Small intestine (tissue), 7 donors: ENCODE measurements around the gene RAB11FIP3. TPM values are rescaled to one million over a fixed set of nuclear protein-coding genes. Genes with fewer than 3 reads are reported as not detected.
A peak's percentile ranks its signal among the peaks of the same experiment; 100 is the strongest.

Source experiments
- DNase-seq, 2 donors: peaks; one replicate each; pipeline versions ENCODE4 v3.0.0 to v3.0.0-alpha.2; 2013
- FAIRE-seq: peaks from 2 replicates; lab custom pipeline; 2012; peaks lifted over from hg19 to GRCh38; lab: Jason Lieb, UNC
- H3K27ac ChIP-seq, 3 donors: one replicate each; pipeline ENCODE4 v1.5.1; 2013; ENCODE audit warnings: low read length in 2 of 3, mild to moderate bottlenecking in 2 of 3, control low read depth in 1 of 3, inconsistent platforms in 1 of 3, low read depth in 1 of 3, moderate library complexity in 1 of 3
- H3K27me3 ChIP-seq, 3 donors: one replicate each; pipeline ENCODE4 v1.6.1; 2013; ENCODE audit warnings: low read length in 3 of 3, inconsistent platforms in 1 of 3; ENCODE audit not compliant: control insufficient read depth in 3 of 3, insufficient read depth in 3 of 3
- H3K36me3 ChIP-seq, 3 donors: one replicate each; pipeline ENCODE4 v1.6.1; 2013; ENCODE audit warnings: low read length in 3 of 3, inconsistent platforms in 1 of 3, low read depth in 1 of 3, mild to moderate bottlenecking in 1 of 3, moderate library complexity in 1 of 3; ENCODE audit not compliant: control insufficient read depth in 3 of 3, insufficient read depth in 2 of 3
- H3K4me1 ChIP-seq, 3 donors: one replicate each; pipeline ENCODE4 v1.6.1; 2013; ENCODE audit warnings: low read length in 2 of 3, inconsistent platforms in 1 of 3, low read depth in 1 of 3, mild to moderate bottlenecking in 1 of 3, moderate library complexity in 1 of 3; ENCODE audit not compliant: control insufficient read depth in 3 of 3, insufficient read depth in 2 of 3
- H3K4me3 ChIP-seq, 3 donors: one replicate each; pipeline ENCODE4 v1.5.1; 2013; ENCODE audit warnings: low read length in 3 of 3, control low read depth in 1 of 3, inconsistent platforms in 1 of 3, low read depth in 1 of 3, mild to moderate bottlenecking in 1 of 3, moderate library complexity in 1 of 3
- H3K9me3 ChIP-seq, 2 donors: one replicate each; pipeline ENCODE4 v1.6.1; 2013; ENCODE audit warnings: low read depth in 1 of 2, low read length in 1 of 2; ENCODE audit not compliant: control insufficient read depth in 2 of 2, insufficient read depth in 1 of 2
- WGBS, 3 donors: extraction: QIAGEN DNeasy Blood & Tissue Kit; methylation state at CpG; one replicate each; pipeline ENCODE4 v1.1.7; 2013; 5-methylcytosine and 5-hydroxymethylcytosine counted together
- polyA plus RNA-seq, 4 donors: library from polyadenylated mRNA; stranded (reverse) in 3 of 4; unstranded in 1 of 4; fragments of 200-250 nt in 3 of 4; fragments of 120-200 nt in 1 of 4; gene quantifications; one replicate each; pipeline versions ENCODE4 v1.2.1 to v1.2.3, GENCODE V29; 2013
- donor health status: healthy with polysubstance abuse.
- donor health status: control.
- donor health status: control.
- donor health status: Bipolar disorder and iron deficiency.
- donor health status: healthy.

Gene RAB11FIP3
- polyA plus RNA-seq, 4 donors: 25.4 to 111 (median 37.2) TPM

GRCh38 chr16:379183-379960 is 46.1 kb upstream of the RAB11FIP3 start:
- FAIRE-seq (no peak), DNase-seq (peak; percentile 87 to 88)
- Histone ChIP-seq H3K27me3 (no peaks in the 10 kb centered on the region), H3K36me3 (peaks cover 10 to 49% (median 12%) of the 10 kb centered on the region in 3 donors), H3K27ac (peak overlapping the region in 2 of 3 donors; percentile 26 to 27), H3K4me3 (peak overlapping the region in 2 of 3 donors; percentile 1 to 3), H3K9me3 (no peaks in the 10 kb centered on the region), H3K4me1 (peaks cover 0 to 32% (median 0%) of the 10 kb centered on the region in 3 donors)
- WGBS, 3 donors: 16 to 68% (median 26%) methylated on average over 15 to 16 of the region's 16 CpGs

GRCh38 chr16:379961-380761 is 45.3 kb upstream of the RAB11FIP3 start:
- Histone ChIP-seq H3K4me1 (peaks cover 0 to 32% (median 0%) of the 10 kb centered on the region in 3 donors), H3K36me3 (peaks cover 7 to 42% (median 9%) of the 10 kb centered on the region in 3 donors), H3K4me3 (peak overlapping the region in 2 of 3 donors; percentile 86 to 96), H3K27ac (peak overlapping the region in 2 of 3 donors; percentile 26 to 27), H3K27me3 (no peaks in the 10 kb centered on the region), H3K9me3 (no peaks in the 10 kb centered on the region)
- FAIRE-seq (no peak), DNase-seq (no peak)
- WGBS, 3 donors: 52 to 73% (median 56%) methylated on average over 24 to 27 of the region's 27 CpGs

- WGBS, 3 donors: 3 to 8% (median 4%) methylated on average over 9 to 12 of the region's 12 CpGs
- no peaks in the 10 kb centered on the region for H3K27me3 ChIP-seq
- peaks cover 0 to 32% (median 0%) of the 10 kb centered on the region in 3 donors for H3K4me1 ChIP-seq
- H3K4me3 ChIP-seq: peak overlapping the region in 2 of 3 donors; percentile 86 to 96
- H3K27ac ChIP-seq: peak overlapping the region in 2 of 3 donors; percentile 66 to 91
- H3K9me3 ChIP-seq: no peaks in the 10 kb centered on the region
- FAIRE-seq: no peak
- DNase-seq: no peak
- peaks cover 6 to 37% (median 7%) of the 10 kb centered on the region in 3 donors for H3K36me3 ChIP-seq
Observed at GRCh38 chr16:380762-381011, 44.8 kb upstream of the RAB11FIP3 start.

GRCh38 chr16:381012-381788 is 44.2 kb upstream of the RAB11FIP3 start:
- 1% methylated on average over 30 to 73 of the region's 73 CpGs for WGBS, 3 donors
- Histone ChIP-seq H3K27ac (peak overlapping the region; percentile 59 to 91 (median 66)), H3K27me3 (no peaks in the 10 kb centered on the region), H3K4me3 (peak overlapping the region; percentile 86 to 96 (median 90)), H3K36me3 (peaks cover 3 to 32% (median 3%) of the 10 kb centered on the region in 3 donors), H3K4me1 (peaks cover 0 to 32% (median 0%) of the 10 kb centered on the region in 3 donors), H3K9me3 (no peaks in the 10 kb centered on the region)
- FAIRE-seq (no peak), DNase-seq (peak; percentile 56 to 76)

- H3K9me3 ChIP-seq: no peaks in the 10 kb centered on the region
- FAIRE-seq: no peak
- peak; percentile 70 to 74 for DNase-seq
- H3K4me1 ChIP-seq: peaks cover 0 to 34% (median 0%) of the 10 kb centered on the region in 3 donors
- WGBS, 3 donors: 0 to 1% (median 1%) methylated on average over 42 to 120 of the region's 123 CpGs
- peak within 1 kb of the TSS; percentile 86 to 96 (median 90) for H3K4me3 ChIP-seq
- peak within 1 kb of the TSS; percentile 73 to 91 (median 87) for H3K27ac ChIP-seq
- peaks cover 0 to 27% (median 3%) of the 10 kb centered on the region in 3 donors for H3K36me3 ChIP-seq
- no peaks in the 10 kb centered on the region for H3K27me3 ChIP-seq
Observed at GRCh38 chr16:381789-382717, 43.4 kb upstream of the RAB11FIP3 start, which contains the start of gene PGAP6. TSS of gene PGAP6 (minus strand) at chr16:381978. CDS start at chr16:381821, 157 bp downstream.

GRCh38 chr16:383326-384051 is 42.0 kb upstream of the RAB11FIP3 start:
- Histone ChIP-seq H3K27me3 (no peaks in the 10 kb centered on the region), H3K4me1 (peaks cover 0 to 45% (median 0%) of the 10 kb centered on the region in 3 donors), H3K36me3 (peaks cover 0 to 19% (median 0%) of the 10 kb centered on the region in 3 donors), H3K9me3 (no peaks in the 10 kb centered on the region), H3K27ac (peak overlapping the region; percentile 9 to 86 (median 80)), H3K4me3 (peak overlapping the region in 2 of 3 donors; percentile 12 to 84)
- 23 to 30% (median 24%) methylated on average over 33 of the region's 33 CpGs for WGBS, 3 donors
- DNase-seq (peak; percentile 82 to 84), FAIRE-seq (no peak)

- H3K4me1 ChIP-seq: peaks cover 0 to 36% (median 0%) of the 10 kb centered on the region in 3 donors
- peaks cover 0 to 2% of the 10 kb centered on the region in 2 donors for H3K9me3 ChIP-seq
- 80 to 83% (median 82%) methylated on average over 19 of the region's 19 CpGs for WGBS, 3 donors
- DNase-seq (no peak), FAIRE-seq (no peak)
- H3K27ac ChIP-seq: peak overlapping the region in 1 of 3 donors; percentile 17
- no peak overlapping the region for H3K4me3 ChIP-seq
- peaks cover 0 to 13% (median 0%) of the 10 kb centered on the region in 3 donors for H3K36me3 ChIP-seq
- no peaks in the 10 kb centered on the region for H3K27me3 ChIP-seq
Observed at GRCh38 chr16:386641-387156, 38.8 kb upstream of the RAB11FIP3 start.
